Thyroid gland (tissue), 4 donors: ENCODE results near the gene SLX4.

Experiments
- CTCF ChIP-seq, 6 experiments: fragments of 200-600 bp in 3 of 6; fragments of 450-650 bp in 3 of 6; sonication (generic) in 3 of 6; IDR thresholded peaks; one replicate each; pipeline ENCODE4 v1.5.1; 2016 to 2019; ENCODE audit warnings: antibody characterized with exemption in 6 of 6, mild to moderate bottlenecking in 2 of 6, inconsistent platforms in 1 of 6, moderate library complexity in 1 of 6
- POLR2A ChIP-seq, 2 donors: fragments of 450-650 bp; IDR thresholded peaks; one replicate each; pipeline ENCODE4 v1.6.1; 2017; ENCODE audit warnings: antibody characterized with exemption in 2 of 2, mild to moderate bottlenecking in 2 of 2, moderate library complexity in 1 of 2

- TF ChIP-seq CTCF (IDR thresholded peaks at IDR 0.05), result no peak
- TF ChIP-seq POLR2A (IDR thresholded peaks at IDR 0.05), result no peak
These were observed 69.8 kb downstream of the SLX4 start for GRCh38 chr16:3541527-3542155.
